Measurements from ENCODE around the gene CTNNA1.

CTNNA1 gene

DNA sequence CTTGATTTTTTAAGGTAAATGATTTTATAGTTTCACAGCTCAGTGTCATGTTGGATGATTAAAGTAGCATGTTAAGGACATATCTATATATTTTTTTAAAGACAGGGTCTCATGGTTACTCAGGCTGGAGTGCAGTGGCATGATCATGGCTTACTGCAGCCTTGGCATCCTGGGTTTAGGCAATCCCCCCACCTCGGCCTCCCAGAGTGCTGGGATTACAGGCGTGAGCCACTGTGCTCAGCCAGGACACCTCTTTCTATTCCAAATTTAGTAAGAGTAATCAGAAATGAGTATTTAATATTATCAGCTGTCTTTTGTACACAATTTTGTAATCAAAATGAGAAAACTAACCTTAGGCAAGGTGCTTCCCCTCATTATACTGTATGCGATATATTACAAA, 160.5 kb downstream of the CTNNA1 start:
- no peak overlapping the region for H3K27ac ChIP-seq (ENCODE audit: low read depth, low read length)
- H3K27me3 ChIP-seq (ENCODE audit: control insufficient read depth, low read length) = no peaks in the 10 kb centered on the region
- TF ChIP-seq EZH2phosphoT487 (IDR thresholded peaks at IDR 0.05; ENCODE audit: borderline replicate concordance, low read length) = no peak
- TF ChIP-seq, protein P1, sequence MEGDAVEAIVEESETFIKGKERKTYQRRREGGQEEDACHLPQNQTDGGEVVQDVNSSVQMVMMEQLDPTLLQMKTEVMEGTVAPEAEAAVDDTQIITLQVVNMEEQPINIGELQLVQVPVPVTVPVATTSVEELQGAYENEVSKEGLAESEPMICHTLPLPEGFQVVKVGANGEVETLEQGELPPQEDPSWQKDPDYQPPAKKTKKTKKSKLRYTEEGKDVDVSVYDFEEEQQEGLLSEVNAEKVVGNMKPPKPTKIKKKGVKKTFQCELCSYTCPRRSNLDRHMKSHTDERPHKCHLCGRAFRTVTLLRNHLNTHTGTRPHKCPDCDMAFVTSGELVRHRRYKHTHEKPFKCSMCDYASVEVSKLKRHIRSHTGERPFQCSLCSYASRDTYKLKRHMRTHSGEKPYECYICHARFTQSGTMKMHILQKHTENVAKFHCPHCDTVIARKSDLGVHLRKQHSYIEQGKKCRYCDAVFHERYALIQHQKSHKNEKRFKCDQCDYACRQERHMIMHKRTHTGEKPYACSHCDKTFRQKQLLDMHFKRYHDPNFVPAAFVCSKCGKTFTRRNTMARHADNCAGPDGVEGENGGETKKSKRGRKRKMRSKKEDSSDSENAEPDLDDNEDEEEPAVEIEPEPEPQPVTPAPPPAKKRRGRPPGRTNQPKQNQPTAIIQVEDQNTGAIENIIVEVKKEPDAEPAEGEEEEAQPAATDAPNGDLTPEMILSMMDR (IDR thresholded peaks at IDR 0.05; ENCODE audit: low read depth, low read length, poor library complexity, severe bottlenecking) = no peak
- no peak overlapping the region for H3K4me3 ChIP-seq (ENCODE audit: low read length)
- no peaks in the 10 kb centered on the region for H3K79me2 ChIP-seq (ENCODE audit: control insufficient read depth, low read length)
- no peaks in the 10 kb centered on the region for H3F3A ChIP-seq (ENCODE audit: control insufficient read depth, insufficient read depth)
- no peaks in the 10 kb centered on the region for H4K20me1 ChIP-seq (ENCODE audit: control insufficient read depth, insufficient read depth, low read depth, low read length)
- H3K4me1 ChIP-seq (ENCODE audit: control insufficient read depth, low read length) = 0 out of 2 replicates have a peak, but pooled peaks cover 3% of the 10 kb centered on the region
- no peaks in the 10 kb centered on the region for H3K9me3 ChIP-seq (ENCODE audit: control insufficient read depth, insufficient read depth, low read length)
- H3K9me2 ChIP-seq (replicated peaks; ENCODE audit: control insufficient read depth, low read length) = no peaks in the 10 kb centered on the region
- no peak overlapping the region for H3K4me2 ChIP-seq (ENCODE audit: low read length)
- no peaks in the 10 kb centered on the region for H3K36me3 ChIP-seq (ENCODE audit: control insufficient read depth, low read length)

DNA sequence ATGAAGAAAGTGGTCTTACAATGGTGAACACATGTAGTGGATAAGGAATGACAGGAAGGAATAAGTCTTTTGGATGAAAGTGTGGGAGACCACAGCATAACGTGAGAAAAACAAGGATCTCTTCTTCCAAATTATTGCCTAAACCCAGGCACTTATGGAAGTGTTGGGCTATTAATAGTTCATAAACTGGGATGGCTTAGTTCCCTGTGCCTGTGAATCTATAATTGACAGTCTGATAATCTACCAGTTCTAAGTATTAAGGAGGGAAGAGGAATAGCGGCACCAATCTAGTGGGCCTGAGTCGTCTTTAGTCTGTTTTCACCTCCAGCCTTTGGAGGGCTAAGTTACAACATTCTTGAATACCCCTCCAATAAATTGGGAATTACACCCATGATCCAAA, 161.1 kb downstream of the CTNNA1 start:
- no peaks in the 10 kb centered on the region for H3F3A ChIP-seq (ENCODE audit: control insufficient read depth, insufficient read depth)
- H3K9me2 ChIP-seq (replicated peaks; ENCODE audit: control insufficient read depth, low read length) = no peaks in the 10 kb centered on the region
- no peaks in the 10 kb centered on the region for H3K9me3 ChIP-seq (ENCODE audit: control insufficient read depth, insufficient read depth, low read length)
- H3K4me2 ChIP-seq (ENCODE audit: low read length) = no peak overlapping the region
- H4K20me1 ChIP-seq (ENCODE audit: control insufficient read depth, insufficient read depth, low read depth, low read length) = no peaks in the 10 kb centered on the region
- no peak overlapping the region for H3K4me3 ChIP-seq (ENCODE audit: low read length)
- no peaks in the 10 kb centered on the region for H3K79me2 ChIP-seq (ENCODE audit: control insufficient read depth, low read length)
- no peaks in the 10 kb centered on the region for H3K36me3 ChIP-seq (ENCODE audit: control insufficient read depth, low read length)
- H3K27me3 ChIP-seq (ENCODE audit: control insufficient read depth, low read length) = no peaks in the 10 kb centered on the region
- TF ChIP-seq, protein P1 (IDR thresholded peaks at IDR 0.05; ENCODE audit: low read depth, low read length, poor library complexity, severe bottlenecking) = no peak
- TF ChIP-seq EZH2phosphoT487 (IDR thresholded peaks at IDR 0.05; ENCODE audit: borderline replicate concordance, low read length) = no peak
- no peak overlapping the region for H3K27ac ChIP-seq (ENCODE audit: low read depth, low read length)
- 0 out of 2 replicates have a peak, but pooled peaks cover 3% of the 10 kb centered on the region for H3K4me1 ChIP-seq (ENCODE audit: control insufficient read depth, low read length)

DNA sequence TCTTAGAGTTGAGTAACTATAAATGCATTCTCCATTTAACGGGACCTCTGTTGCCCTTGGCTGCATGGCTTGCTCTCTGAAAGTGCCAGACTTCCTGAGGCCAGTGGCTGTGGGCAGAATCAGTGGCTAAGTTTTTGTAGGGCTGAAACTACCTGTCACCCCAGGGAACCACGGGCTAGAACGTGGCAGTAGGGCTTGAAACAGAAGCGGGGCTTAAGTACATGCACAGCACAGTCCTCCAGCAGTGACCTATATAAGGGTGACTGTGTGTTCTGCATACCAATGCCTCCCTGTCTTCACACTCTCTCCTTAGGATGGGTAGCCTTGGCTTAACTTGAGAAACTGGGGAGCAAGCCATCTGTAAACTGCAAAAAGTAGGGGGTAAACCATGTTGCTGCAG, 165.5 kb downstream of the CTNNA1 start:
- Histone ChIP-seq H3K79me2 (ENCODE audit: control insufficient read depth, low read length) (no peaks in the 10 kb centered on the region), H3K27me3 (ENCODE audit: control insufficient read depth, low read length) (no peaks in the 10 kb centered on the region), H3K36me3 (ENCODE audit: control insufficient read depth, low read length) (no peaks in the 10 kb centered on the region), H3K4me2 (ENCODE audit: low read length) (no peak overlapping the region), H3K27ac (ENCODE audit: low read depth, low read length) (no peak overlapping the region), H3K9me2 (replicated peaks; ENCODE audit: control insufficient read depth, low read length) (no peaks in the 10 kb centered on the region), H3K4me1 (ENCODE audit: control insufficient read depth, low read length) (no peaks in the 10 kb centered on the region), H3F3A (ENCODE audit: control insufficient read depth, insufficient read depth) (no peaks in the 10 kb centered on the region), H4K20me1 (ENCODE audit: control insufficient read depth, insufficient read depth, low read depth, low read length) (no peaks in the 10 kb centered on the region), H3K4me3 (ENCODE audit: low read length) (no peak overlapping the region), H3K9me3 (ENCODE audit: control insufficient read depth, insufficient read depth, low read length) (no peaks in the 10 kb centered on the region)
- no peak for TF ChIP-seq EZH2phosphoT487 (IDR thresholded peaks at IDR 0.05; ENCODE audit: borderline replicate concordance, low read length)
- TF ChIP-seq, protein P1 (IDR thresholded peaks at IDR 0.05; ENCODE audit: low read depth, low read length, poor library complexity, severe bottlenecking) = no peak
